Fibroblast of peridontal ligament (primary cell): ENCODE measurements around the gene FTSJ1.

Experiments
- DNase-seq: peaks from one replicate; pipeline ENCODE4 v3.0.0-alpha.2; 2010; ENCODE audit errors: extremely low read depth

Gene FTSJ1

GRCh38 chrX:48470833-48471118 lies 5.2 kb upstream of the FTSJ1 start:
- DNase-seq = no peak

GRCh38 chrX:48471504-48471903 lies 4.5 kb upstream of the FTSJ1 start:
- DNase-seq = no peak

GRCh38 chrX:48472225-48472624 lies 3.8 kb upstream of the FTSJ1 start:
- no peak for DNase-seq

GRCh38 chrX:48472851-48473703 lies 2.9 kb upstream of the FTSJ1 start:
- no peak for DNase-seq

GRCh38 chrX:48473704-48473990 lies 2.4 kb upstream of the FTSJ1 start:
- DNase-seq = no peak

- DNase-seq = peak; percentile 34
Observed at GRCh38 chrX:48474127-48474526, 1.9 kb upstream of the FTSJ1 start.

- DNase-seq = no peak
Observed at GRCh38 chrX:48474581-48474980, 1.4 kb upstream of the FTSJ1 start.

GRCh38 chrX:48475296-48475695 lies 703 bp upstream of the FTSJ1 start:
- DNase-seq = no peak

GRCh38 chrX:48476919-48477318 lies 920 bp downstream of the FTSJ1 start:
- no peak for DNase-seq

- DNase-seq = no peak
Observed at GRCh38 chrX:48477960-48478755, 2.2 kb downstream of the FTSJ1 start.

GRCh38 chrX:48478806-48479205 lies 2.8 kb downstream of the FTSJ1 start:
- DNase-seq = no peak

GRCh38 chrX:48480142-48480541 lies 4.1 kb downstream of the FTSJ1 start:
- DNase-seq = no peak

- DNase-seq = no peak
Observed at GRCh38 chrX:48480583-48480982, 4.6 kb downstream of the FTSJ1 start.

- no peak for DNase-seq
Observed at GRCh38 chrX:48482526-48482925, 6.5 kb downstream of the FTSJ1 start.

- peak; percentile 80 for DNase-seq
Observed at GRCh38 chrX:48487362-48487798, 11.4 kb downstream of the FTSJ1 start.

- DNase-seq = no peak
Observed at GRCh38 chrX:48488034-48488433, 12.0 kb downstream of the FTSJ1 start.

- DNase-seq = no peak
Observed at GRCh38 chrX:48489296-48489695, 13.3 kb downstream of the FTSJ1 start.

GRCh38 chrX:48489892-48490291 lies 13.9 kb downstream of the FTSJ1 start:
- no peak for DNase-seq

GRCh38 chrX:48490661-48491060 lies 14.7 kb downstream of the FTSJ1 start:
- DNase-seq = no peak

GRCh38 chrX:48491809-48492208 lies 15.8 kb downstream of the FTSJ1 start:
- DNase-seq = no peak

GRCh38 chrX:48492293-48492910 lies 16.4 kb downstream of the FTSJ1 start:
- DNase-seq = peak; percentile 30

- DNase-seq = peak; percentile 43
Observed at GRCh38 chrX:48493890-48494364, 17.9 kb downstream of the FTSJ1 start.

GRCh38 chrX:48496660-48497059 lies 20.7 kb downstream of the FTSJ1 start:
- peak; percentile 8 for DNase-seq
